HepG2 (cell line): ENCODE measurements around the gene RTP1. TPM values are rescaled to one million over a fixed set of nuclear protein-coding genes. Genes with fewer than 3 reads are reported as not detected.

Experiments
- ATAC-seq: fragments of 200-7000 bp; cut with Tn5 transposase; 3 replicates; pipeline ENCODE4 v1.9.1; 2020; ENCODE audit warnings: mild to moderate bottlenecking, moderate library complexity
- BruUV-seq: library from RNA; stranded (reverse); fragments of 400-500 nt; replicated peaks from 2 replicates; lab custom pipeline; 2021; lab: Mats Ljungman, UMichigan
- CTCF ChIA-PET: fragments of 300-600 bp; formaldehyde crosslinking; extraction: SDS; loops from one replicate; lab custom pipeline; 2021; ENCODE audit warnings: low total read pairs, inconsistent platforms, low intra/inter-chr PET ratio; lab: Yijun Ruan, JAX
- POLR2A ChIA-PET: fragments of 350-600 bp; sonication (Branson Sonifier 250); formaldehyde crosslinking; loops from one replicate; lab custom pipeline; 2020; ENCODE audit warnings: antibody characterized with exemption, inconsistent platforms; lab: Yijun Ruan, JAX
- DNase-seq: peaks from one replicate; pipeline ENCODE4 v3.0.0-alpha.2; 2015; ENCODE audit warnings: low spot score
- FAIRE-seq: peaks from 3 replicates; lab custom pipeline; 2011; peaks lifted over from hg19 to GRCh38; lab: Jason Lieb, UNC
- H2AFZ ChIP-seq: one replicate; pipeline ENCODE4 v1.6.1; 2011; ENCODE audit warnings: low read length, inconsistent platforms
- H3K27ac ChIP-seq: fragments of 300-600 bp; 3 replicates; pipeline ENCODE4 v1.8.0; 2011; ENCODE audit warnings: mixed run types, mild to moderate bottlenecking, mixed read lengths, low read length, inconsistent platforms; ENCODE audit not compliant: insufficient read depth; ENCODE audit errors: extremely low read length
- H3K27me3 ChIP-seq, 2 experiments: fragments of 200-600 bp in 1 of 2; 2 replicates in 1 of 2; 3 replicates in 1 of 2; pipeline versions ENCODE4 v1.6.0 to v1.8.0; 2011; ENCODE audit warnings: low read length in 2 of 2, mild to moderate bottlenecking in 2 of 2, moderate library complexity in 2 of 2, inconsistent platforms in 1 of 2; ENCODE audit not compliant: insufficient read depth in 2 of 2, control insufficient read depth in 1 of 2
- H3K36me3 ChIP-seq, 2 experiments: fragments of 200-600 bp in 1 of 2; replicated peaks in 1 of 2; 2 replicates in 1 of 2; 3 replicates in 1 of 2; pipeline versions ENCODE4 v1.5.1 to v1.8.0; 2011; ENCODE audit warnings: low read length in 2 of 2, inconsistent platforms in 1 of 2; ENCODE audit not compliant: insufficient read depth in 2 of 2, control insufficient read depth in 1 of 2
- H3K4me1 ChIP-seq: 2 replicates; pipeline ENCODE4 v1.5.1; 2012; ENCODE audit warnings: low read length, inconsistent platforms; ENCODE audit not compliant: insufficient read depth
- H3K4me2 ChIP-seq: 2 replicates; pipeline ENCODE4 v1.6.0; 2011; ENCODE audit warnings: low read depth, low read length, inconsistent platforms
- H3K4me3 ChIP-seq, 3 experiments: fragments of 200-600 bp in 1 of 3; sonication (generic), shearing (Covaris generic) in 1 of 3; replicated peaks in 1 of 3; 2 replicates each; pipeline ENCODE4 v1.5.1; 2011 to 2016; ENCODE audit warnings: low read length in 3 of 3, inconsistent platforms in 2 of 3, low read depth in 2 of 3, mild to moderate bottlenecking in 2 of 3, control low read depth in 1 of 3, mixed read lengths in 1 of 3; ENCODE audit not compliant: insufficient read depth in 1 of 3
- H3K79me2 ChIP-seq: one replicate; pipeline ENCODE4 v1.6.1; 2011; ENCODE audit warnings: low read length, inconsistent platforms; ENCODE audit not compliant: insufficient read depth
- H3K9ac ChIP-seq: 2 replicates; pipeline ENCODE4 v1.6.0; 2011; ENCODE audit warnings: mild to moderate bottlenecking, low read depth, low read length, inconsistent platforms; ENCODE audit not compliant: insufficient read depth
- H3K9me3 ChIP-seq: 2 replicates; pipeline ENCODE4 v1.5.1; 2012; ENCODE audit warnings: mild to moderate bottlenecking, low read length
- H4K20me1 ChIP-seq: 2 replicates; pipeline ENCODE4 v1.6.0; 2011; ENCODE audit warnings: inconsistent platforms, mild to moderate bottlenecking, low read length, moderate library complexity; ENCODE audit not compliant: insufficient read depth
- ARID2 ChIP-seq: sonication (generic); formaldehyde crosslinking; IDR thresholded peaks from 2 replicates; pipeline ENCODE4 v1.8.1; 2022; ENCODE audit warnings: mild to moderate bottlenecking, missing genetic modification reagents, borderline replicate concordance
- DMTF1 ChIP-seq: sonication (generic); formaldehyde crosslinking; IDR thresholded peaks from 2 replicates; pipeline ENCODE4 v1.4.0; 2020; ENCODE audit warnings: mild to moderate bottlenecking, missing genetic modification reagents
- HMG20A ChIP-seq: IDR thresholded peaks from 2 replicates; pipeline ENCODE4 v1.6.1; 2016; ENCODE audit warnings: borderline replicate concordance
- IKZF5 ChIP-seq: IDR thresholded peaks from 2 replicates; pipeline ENCODE4 v1.6.1; 2018; ENCODE audit warnings: missing genetic modification reagents, mild to moderate bottlenecking, missing compliant biosample characterization
- NR2F1 ChIP-seq, 2 experiments: fragments of 450-650 bp in 1 of 2; formaldehyde crosslinking in 1 of 2; IDR thresholded peaks; 2 replicates each; pipeline versions ENCODE4 v1.5.0 to v1.6.1; 2016 to 2020; ENCODE audit warnings: mild to moderate bottlenecking in 1 of 2, missing compliant biosample characterization in 1 of 2, missing genetic modification reagents in 1 of 2, moderate library complexity in 1 of 2
- RNF2 ChIP-seq: fragments of 450-650 bp; conservative IDR thresholded peaks from 2 replicates; pipeline ENCODE4 v1.6.1; 2016; ENCODE audit warnings: low read depth
- SMAD1 ChIP-seq: sonication (generic); formaldehyde crosslinking; IDR thresholded peaks from 2 replicates; pipeline ENCODE4 v1.4.0; 2020; ENCODE audit warnings: missing genetic modification reagents, low read depth, mild to moderate bottlenecking, borderline replicate concordance
- SNAI1 ChIP-seq: sonication (generic); formaldehyde crosslinking; IDR thresholded peaks from 2 replicates; pipeline ENCODE4 v1.5.0; 2020; ENCODE audit warnings: mild to moderate bottlenecking, missing genetic modification reagents, borderline replicate concordance
- TRIM24 ChIP-seq: sonication (generic); formaldehyde crosslinking; IDR thresholded peaks from 2 replicates; pipeline ENCODE4 v1.8.0; 2022; ENCODE audit warnings: mild to moderate bottlenecking, missing genetic modification reagents
- ZNF12 ChIP-seq: sonication (generic); formaldehyde crosslinking; IDR thresholded peaks from 2 replicates; pipeline ENCODE4 v1.5.0; 2020; ENCODE audit warnings: missing genetic modification reagents
- ZNF232 ChIP-seq: sonication (generic); formaldehyde crosslinking; IDR thresholded peaks from 2 replicates; pipeline ENCODE4 v1.4.0; 2020; ENCODE audit warnings: missing genetic modification reagents, borderline replicate concordance
- ZNF280B ChIP-seq: sonication (generic); formaldehyde crosslinking; IDR thresholded peaks from 2 replicates; pipeline ENCODE4 v1.5.0; 2020; ENCODE audit warnings: missing genetic modification reagents, mild to moderate bottlenecking, borderline replicate concordance
- ZNF383 ChIP-seq: sonication (generic); formaldehyde crosslinking; IDR thresholded peaks from 2 replicates; pipeline ENCODE4 v1.4.0; 2020; ENCODE audit warnings: missing genetic modification reagents, mild to moderate bottlenecking, borderline replicate concordance
- ZNF879 ChIP-seq: sonication (generic); formaldehyde crosslinking; IDR thresholded peaks from 2 replicates; pipeline ENCODE4 v1.8.1; 2023; ENCODE audit warnings: missing genetic modification reagents
- WGBS: methylation state at CpG from one replicate; pipeline ENCODE4 v1.1.6; 2017; ENCODE audit warnings: low lambda C conversion rate; 5-methylcytosine and 5-hydroxymethylcytosine counted together
- in situ Hi-C: cut with HindIII; loops from 2 replicates; pipeline ENCODE4 v1.10.0; 2017; ENCODE audit warnings: low pct_unique_long_range_greater_than_20kb; ENCODE audit not compliant: extremely low pct_ligation_motif_present
- intact Hi-C: fragments of 100-400 bp; cut with micrococcal nuclease; formaldehyde crosslinking; loops from one replicate; pipeline ENCODE4 v1.10.0; 2022; ENCODE audit not compliant: unreplicated experiment
- polyA plus RNA-seq, 8 experiments: library from polyadenylated mRNA; depleted of rRNA in 3 of 8; stranded (reverse) in 7 of 8; unstranded in 1 of 8; fragments of >200 nt; fragmentation: Illumina TruSeq in 4 of 8; extraction: Trizol in 4 of 8; gene quantifications; 2 replicates each; pipeline versions ENCODE4 v1.2.1 to v1.2.3, GENCODE V29; 2011 to 2016; ENCODE audit warnings: low read depth in 4 of 8, missing spikeins in 1 of 8, mixed read lengths in 1 of 8; ENCODE audit not compliant: insufficient read depth in 1 of 8
- total RNA-seq, 5 experiments: library from RNA; depleted of rRNA; stranded (reverse); fragments of >200 nt; fragmentation: Illumina TruSeq; extraction: Trizol; gene quantifications; 2 replicates each; pipeline ENCODE4 v1.2.3, GENCODE V29; 2016; ENCODE audit warnings: low read depth in 1 of 5
- TF ChIP-seq, protein P1 (sequence below): sonication (generic); formaldehyde crosslinking; IDR thresholded peaks from 2 replicates; pipeline ENCODE4 v1.4.0; 2020; ENCODE audit warnings: missing genetic modification reagents

Gene RTP1
- total and polyA plus RNA-seq, 2 of the 13 experiments (the other 11 are each of a cell fraction or from before 2014, with no cell fraction given), result not detected

GRCh38 chr3:187188931-187189330 is 8.4 kb upstream of the RTP1 start (continued):
- TF ChIP-seq SNAI1 (CRISPR knock-in tag), result no peak
- TF ChIP-seq, all 625 proteins: peak for 0

GRCh38 chr3:187191271-187191670 is 6.0 kb upstream of the RTP1 start:
- Histone ChIP-seq H3K9me3 (no peaks in the 10 kb centered on the region), H2AFZ (no peak overlapping the region), H3K4me3 (no peak overlapping the region), H3K79me2 (no peaks in the 10 kb centered on the region), H3K27ac (no peak overlapping the region), H3K4me1 (no peaks in the 10 kb centered on the region), H4K20me1 (no peaks in the 10 kb centered on the region), H3K36me3 (no peaks in the 10 kb centered on the region), H3K4me2 (no peak overlapping the region), H3K9ac (no peak overlapping the region), H3K27me3 (no peaks in the 10 kb centered on the region; a peak in 1 of 5 replicates)
- CTCF ChIA-PET, result no interaction called here
- intact Hi-C loops (no loop called here), in situ Hi-C loops (no loop called here)
- FAIRE-seq (no peak), DNase-seq (no peak), ATAC-seq (no peak)
- WGBS, result 0% methylated on average over 1 of the region's 1 CpG
- no TSS peak for BruUV-seq
- POLR2A ChIA-PET, result no interaction called here
- TF ChIP-seq DMTF1 (no peak), NR2F1 (CRISPR knock-in tag; IDR thresholded peaks at IDR 0.05) (no peak), IKZF5 (CRISPR knock-in tag) (no peak), ZNF232 (CRISPR knock-in tag) (no peak), ZNF879 (no peak), RNF2 (no peak), ZNF280B (CRISPR knock-in tag) (no peak), HMG20A (CRISPR knock-in tag) (no peak), TRIM24 (CRISPR knock-in tag) (no peak), ZNF12 (no peak), SMAD1 (no peak), ARID2 (CRISPR knock-in tag) (no peak), ZNF383 (no peak)
- TF ChIP-seq, protein P1, sequence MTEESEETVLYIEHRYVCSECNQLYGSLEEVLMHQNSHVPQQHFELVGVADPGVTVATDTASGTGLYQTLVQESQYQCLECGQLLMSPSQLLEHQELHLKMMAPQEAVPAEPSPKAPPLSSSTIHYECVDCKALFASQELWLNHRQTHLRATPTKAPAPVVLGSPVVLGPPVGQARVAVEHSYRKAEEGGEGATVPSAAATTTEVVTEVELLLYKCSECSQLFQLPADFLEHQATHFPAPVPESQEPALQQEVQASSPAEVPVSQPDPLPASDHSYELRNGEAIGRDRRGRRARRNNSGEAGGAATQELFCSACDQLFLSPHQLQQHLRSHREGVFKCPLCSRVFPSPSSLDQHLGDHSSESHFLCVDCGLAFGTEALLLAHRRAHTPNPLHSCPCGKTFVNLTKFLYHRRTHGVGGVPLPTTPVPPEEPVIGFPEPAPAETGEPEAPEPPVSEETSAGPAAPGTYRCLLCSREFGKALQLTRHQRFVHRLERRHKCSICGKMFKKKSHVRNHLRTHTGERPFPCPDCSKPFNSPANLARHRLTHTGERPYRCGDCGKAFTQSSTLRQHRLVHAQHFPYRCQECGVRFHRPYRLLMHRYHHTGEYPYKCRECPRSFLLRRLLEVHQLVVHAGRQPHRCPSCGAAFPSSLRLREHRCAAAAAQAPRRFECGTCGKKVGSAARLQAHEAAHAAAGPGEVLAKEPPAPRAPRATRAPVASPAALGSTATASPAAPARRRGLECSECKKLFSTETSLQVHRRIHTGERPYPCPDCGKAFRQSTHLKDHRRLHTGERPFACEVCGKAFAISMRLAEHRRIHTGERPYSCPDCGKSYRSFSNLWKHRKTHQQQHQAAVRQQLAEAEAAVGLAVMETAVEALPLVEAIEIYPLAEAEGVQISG, result no peak
